PFSK-1 (cell line): ENCODE results near the gene NEK2.

Experiments
- TAF1 ChIP-seq: IDR thresholded peaks from 2 replicates; pipeline ENCODE4 v1.6.1; 2012; ENCODE audit warnings: low read length, control low read depth, borderline replicate concordance; ENCODE audit not compliant: insufficient read depth
- TF ChIP-seq, protein P1 (sequence below), 2 experiments: IDR thresholded peaks; 2 replicates each; pipeline versions ENCODE4 v1.6.1 to v1.8.0; 2011 to 2012; ENCODE audit warnings: low read depth in 2 of 2, low read length in 2 of 2, control low read depth in 1 of 2, inconsistent platforms in 1 of 2, mild to moderate bottlenecking in 1 of 2, moderate library complexity in 1 of 2; ENCODE audit not compliant: insufficient read depth in 1 of 2

- TF ChIP-seq TAF1, result no peak
- TF ChIP-seq, protein P1, sequence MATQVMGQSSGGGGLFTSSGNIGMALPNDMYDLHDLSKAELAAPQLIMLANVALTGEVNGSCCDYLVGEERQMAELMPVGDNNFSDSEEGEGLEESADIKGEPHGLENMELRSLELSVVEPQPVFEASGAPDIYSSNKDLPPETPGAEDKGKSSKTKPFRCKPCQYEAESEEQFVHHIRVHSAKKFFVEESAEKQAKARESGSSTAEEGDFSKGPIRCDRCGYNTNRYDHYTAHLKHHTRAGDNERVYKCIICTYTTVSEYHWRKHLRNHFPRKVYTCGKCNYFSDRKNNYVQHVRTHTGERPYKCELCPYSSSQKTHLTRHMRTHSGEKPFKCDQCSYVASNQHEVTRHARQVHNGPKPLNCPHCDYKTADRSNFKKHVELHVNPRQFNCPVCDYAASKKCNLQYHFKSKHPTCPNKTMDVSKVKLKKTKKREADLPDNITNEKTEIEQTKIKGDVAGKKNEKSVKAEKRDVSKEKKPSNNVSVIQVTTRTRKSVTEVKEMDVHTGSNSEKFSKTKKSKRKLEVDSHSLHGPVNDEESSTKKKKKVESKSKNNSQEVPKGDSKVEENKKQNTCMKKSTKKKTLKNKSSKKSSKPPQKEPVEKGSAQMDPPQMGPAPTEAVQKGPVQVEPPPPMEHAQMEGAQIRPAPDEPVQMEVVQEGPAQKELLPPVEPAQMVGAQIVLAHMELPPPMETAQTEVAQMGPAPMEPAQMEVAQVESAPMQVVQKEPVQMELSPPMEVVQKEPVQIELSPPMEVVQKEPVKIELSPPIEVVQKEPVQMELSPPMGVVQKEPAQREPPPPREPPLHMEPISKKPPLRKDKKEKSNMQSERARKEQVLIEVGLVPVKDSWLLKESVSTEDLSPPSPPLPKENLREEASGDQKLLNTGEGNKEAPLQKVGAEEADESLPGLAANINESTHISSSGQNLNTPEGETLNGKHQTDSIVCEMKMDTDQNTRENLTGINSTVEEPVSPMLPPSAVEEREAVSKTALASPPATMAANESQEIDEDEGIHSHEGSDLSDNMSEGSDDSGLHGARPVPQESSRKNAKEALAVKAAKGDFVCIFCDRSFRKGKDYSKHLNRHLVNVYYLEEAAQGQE (IDR thresholded peaks at IDR 0.05; ENCODE audit: insufficient read depth in 1 of 2, low read depth in 2 of 2, low read length in 2 of 2), result no peak
Observed at GRCh38 chr1:211697356-211697755, 21.9 kb upstream of the NEK2 start.
